HFF-Myc (cell line): ENCODE results near the gene RUNX1.

Experiments used
- DNase-seq: peaks from one replicate; pipeline ENCODE4 v3.0.0-alpha.2; 2011; ENCODE audit warnings: low read depth; ENCODE audit errors: extremely low read depth
- H3K4me3 ChIP-seq: replicated peaks from 2 replicates; pipeline ENCODE4 v1.5.1; 2011; ENCODE audit warnings: low read depth, mild to moderate bottlenecking, control low read depth, low read length
- TF ChIP-seq, protein P1 (sequence below): IDR thresholded peaks from 2 replicates; pipeline ENCODE4 v1.5.1; 2012; ENCODE audit warnings: mild to moderate bottlenecking, low read depth, low read length, control low read depth; ENCODE audit errors: missing control alignments

RUNX1 gene

DNA sequence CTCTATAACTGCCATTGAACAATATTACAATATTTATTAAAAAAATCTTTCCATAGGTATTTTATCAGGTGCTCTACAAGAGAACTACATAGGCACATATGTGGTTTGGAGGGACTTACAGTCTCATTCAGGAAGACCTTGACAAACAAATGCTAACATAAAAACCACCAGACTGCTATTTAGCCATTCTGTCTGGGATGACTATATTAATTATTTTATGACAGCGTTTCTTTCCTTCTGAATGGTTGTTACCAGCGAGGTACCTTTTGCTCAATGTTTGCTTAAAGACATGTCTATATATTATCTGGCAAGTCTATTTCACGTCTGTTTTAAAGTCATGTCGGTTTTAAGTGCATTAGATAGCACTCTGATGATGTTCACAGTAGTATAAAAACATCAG lies 69.7 kb downstream of the RUNX1 start:
- H3K4me3 ChIP-seq: no peak overlapping the region
- TF ChIP-seq, protein P1, sequence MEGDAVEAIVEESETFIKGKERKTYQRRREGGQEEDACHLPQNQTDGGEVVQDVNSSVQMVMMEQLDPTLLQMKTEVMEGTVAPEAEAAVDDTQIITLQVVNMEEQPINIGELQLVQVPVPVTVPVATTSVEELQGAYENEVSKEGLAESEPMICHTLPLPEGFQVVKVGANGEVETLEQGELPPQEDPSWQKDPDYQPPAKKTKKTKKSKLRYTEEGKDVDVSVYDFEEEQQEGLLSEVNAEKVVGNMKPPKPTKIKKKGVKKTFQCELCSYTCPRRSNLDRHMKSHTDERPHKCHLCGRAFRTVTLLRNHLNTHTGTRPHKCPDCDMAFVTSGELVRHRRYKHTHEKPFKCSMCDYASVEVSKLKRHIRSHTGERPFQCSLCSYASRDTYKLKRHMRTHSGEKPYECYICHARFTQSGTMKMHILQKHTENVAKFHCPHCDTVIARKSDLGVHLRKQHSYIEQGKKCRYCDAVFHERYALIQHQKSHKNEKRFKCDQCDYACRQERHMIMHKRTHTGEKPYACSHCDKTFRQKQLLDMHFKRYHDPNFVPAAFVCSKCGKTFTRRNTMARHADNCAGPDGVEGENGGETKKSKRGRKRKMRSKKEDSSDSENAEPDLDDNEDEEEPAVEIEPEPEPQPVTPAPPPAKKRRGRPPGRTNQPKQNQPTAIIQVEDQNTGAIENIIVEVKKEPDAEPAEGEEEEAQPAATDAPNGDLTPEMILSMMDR: no peak
- DNase-seq: no peak

DNA sequence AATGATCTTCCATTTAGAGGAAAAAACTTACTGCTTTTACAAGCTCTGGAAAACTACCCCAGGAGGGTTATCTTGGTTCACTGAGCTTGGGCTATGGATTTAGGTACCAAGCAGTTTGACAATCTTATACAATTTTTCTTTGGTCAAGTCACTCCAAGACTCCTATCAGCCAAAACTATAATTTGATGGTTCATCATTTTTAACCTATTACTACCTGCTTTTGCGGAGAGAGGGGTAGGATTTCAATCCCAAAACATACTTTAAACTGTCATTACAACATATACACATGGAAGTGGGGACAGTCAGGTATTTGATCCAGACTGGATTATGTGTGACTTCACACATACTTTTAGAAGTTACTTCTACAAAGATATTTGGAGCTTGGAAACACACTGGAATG lies 71.8 kb downstream of the RUNX1 start:
- TF ChIP-seq, protein P1: no peak
- H3K4me3 ChIP-seq: no peak overlapping the region
- DNase-seq: no peak

DNA sequence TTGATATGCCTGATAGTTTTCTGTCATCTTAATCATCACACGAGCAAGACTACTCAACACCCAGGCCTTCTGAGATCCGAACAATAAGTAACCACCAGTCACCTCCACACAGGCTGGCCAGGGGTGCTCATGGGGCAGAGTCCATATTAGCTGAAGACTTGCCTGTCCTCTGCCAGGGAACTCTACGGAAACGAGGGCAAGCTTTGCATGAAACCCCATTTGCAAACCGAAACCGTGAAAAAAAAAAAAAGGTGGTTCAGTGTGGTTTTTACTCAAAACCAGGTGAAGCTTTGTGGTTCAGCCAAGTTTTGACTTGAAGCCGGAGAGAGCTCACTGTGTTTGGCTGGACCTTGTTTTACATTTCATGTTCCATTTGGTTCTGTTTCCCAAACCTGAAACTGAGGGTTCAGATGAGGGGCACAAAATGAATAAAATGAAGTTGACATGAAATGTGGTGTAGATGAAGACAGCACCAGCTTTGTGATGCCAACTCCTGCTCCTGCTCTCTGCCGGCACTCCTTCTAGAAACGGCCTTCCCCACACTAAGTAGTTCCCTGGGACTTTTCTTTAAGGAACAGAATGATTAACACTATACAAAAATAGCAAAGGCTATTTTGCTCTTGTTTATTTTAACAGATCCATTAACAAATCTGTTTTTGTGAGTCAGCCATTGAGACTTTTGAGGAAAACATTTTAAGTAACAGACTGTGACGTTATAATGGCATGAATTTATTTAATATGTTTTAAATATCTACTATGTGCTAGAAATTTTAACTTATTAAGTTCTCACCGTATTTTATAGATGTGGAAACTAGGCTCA lies 74.7 kb downstream of the RUNX1 start:
- no peak for DNase-seq
- TF ChIP-seq, protein P1: no peak
- no peak overlapping the region for H3K4me3 ChIP-seq

DNA sequence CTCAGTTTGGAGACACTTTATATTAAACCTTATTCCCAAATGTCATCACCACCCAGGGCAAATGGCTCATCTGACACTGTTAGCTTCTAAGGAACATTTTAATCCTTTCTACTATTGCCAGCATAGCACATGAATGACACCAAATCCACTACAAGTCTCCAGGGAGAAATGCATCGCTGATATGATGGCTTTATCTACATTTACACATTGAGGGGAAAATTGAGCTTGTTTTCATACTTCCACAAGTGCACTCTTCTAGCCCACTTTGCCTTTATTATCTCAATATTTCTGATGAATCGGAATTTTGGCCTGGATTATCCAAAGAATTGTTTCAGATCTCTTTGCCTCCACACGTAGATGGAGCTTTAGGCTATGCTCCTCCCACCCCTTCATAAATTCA lies 75.4 kb downstream of the RUNX1 start:
- no peak overlapping the region for H3K4me3 ChIP-seq
- TF ChIP-seq, protein P1: no peak
- DNase-seq: no peak

DNA sequence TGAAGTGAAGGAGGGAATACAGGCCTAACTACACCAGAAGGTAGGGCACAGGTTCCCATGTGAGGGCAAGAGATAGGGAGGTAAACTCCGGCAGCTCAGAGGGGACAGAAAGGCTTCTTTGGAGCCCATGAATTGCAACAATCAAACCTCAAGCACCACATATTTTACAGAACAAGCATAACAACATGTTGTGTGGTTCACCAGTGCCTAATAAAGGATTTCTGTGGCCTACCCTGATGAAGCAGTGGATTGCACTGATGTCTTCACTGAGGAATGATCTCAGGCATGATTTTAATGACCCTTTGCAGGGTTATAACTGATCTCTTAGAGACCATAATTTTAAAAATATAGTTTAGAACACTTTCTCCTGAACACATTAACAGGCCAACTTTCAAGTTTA lies 77.4 kb downstream of the RUNX1 start:
- H3K4me3 ChIP-seq: no peak overlapping the region
- DNase-seq: no peak
- TF ChIP-seq, protein P1: no peak

DNA sequence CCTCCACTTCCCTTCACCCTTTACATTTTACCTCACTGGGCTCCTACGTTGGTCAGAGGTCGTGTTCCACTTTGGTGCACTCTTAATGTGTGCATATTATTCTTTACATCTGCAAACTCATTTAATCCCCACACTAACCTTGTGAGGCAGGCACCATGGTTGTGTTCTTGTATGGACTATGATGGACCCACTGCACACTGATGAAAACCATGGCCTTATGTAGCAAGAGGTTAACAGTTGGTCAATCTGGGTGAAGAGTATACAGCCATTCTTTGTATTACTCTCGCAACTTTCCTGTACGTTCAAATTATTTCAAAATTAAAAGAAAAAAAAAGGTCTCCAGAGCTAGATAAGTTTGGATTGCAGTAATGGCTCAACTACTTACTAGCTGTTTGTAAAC lies 78.5 kb downstream of the RUNX1 start:
- H3K4me3 ChIP-seq: no peak overlapping the region
- TF ChIP-seq, protein P1: no peak
- DNase-seq: no peak

DNA sequence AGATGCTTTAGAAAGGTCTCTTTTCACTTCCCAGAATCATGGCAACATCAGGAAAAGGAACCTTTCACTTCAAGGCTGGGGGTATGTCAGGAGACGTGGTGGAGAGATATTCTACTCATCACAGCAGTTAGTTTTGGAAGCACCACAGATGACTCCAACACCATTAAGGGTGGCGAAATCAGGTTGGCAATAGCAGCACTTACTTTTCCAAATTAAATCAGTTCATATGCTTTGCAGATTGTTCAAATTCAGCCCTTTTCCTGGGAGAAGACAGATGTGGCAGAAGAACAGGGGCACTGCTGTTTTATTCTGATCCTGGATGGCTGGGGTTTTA lies 79.0 kb downstream of the RUNX1 start:
- TF ChIP-seq, protein P1: no peak
- no peak for DNase-seq

More for the DNA sequence above, 79.0 kb downstream of the RUNX1 start:
- H3K4me3 ChIP-seq: no peak overlapping the region
